Measurements from ENCODE around the gene MYO18A.

Gene MYO18A

GRCh38 chr17:29032013-29032856, 148.0 kb downstream of the MYO18A start:
- TF ChIP-seq CTCF (IDR thresholded peaks at IDR 0.05; ENCODE audit: borderline replicate concordance, insufficient read depth, low read depth, low read length) = no peak
- H3K4me3 ChIP-seq (ENCODE audit: low read depth, low read length) = no peak overlapping the region

- no peak for TF ChIP-seq CTCF (IDR thresholded peaks at IDR 0.05; ENCODE audit: borderline replicate concordance, insufficient read depth, low read depth, low read length)
- H3K4me3 ChIP-seq (ENCODE audit: low read depth, low read length) = no peak overlapping the region
Measured at GRCh38 chr17:29031488-29031887, 148.7 kb downstream of the MYO18A start.

- H3K4me3 ChIP-seq (ENCODE audit: low read depth, low read length) = no peak overlapping the region
- TF ChIP-seq CTCF (IDR thresholded peaks at IDR 0.05; ENCODE audit: borderline replicate concordance, insufficient read depth, low read depth, low read length) = no peak
Measured at GRCh38 chr17:29024316-29024952, 155.8 kb downstream of the MYO18A start.

- TF ChIP-seq CTCF (IDR thresholded peaks at IDR 0.05; ENCODE audit: borderline replicate concordance, insufficient read depth, low read depth, low read length) = no peak
- H3K4me3 ChIP-seq (ENCODE audit: low read depth, low read length) = no peak overlapping the region
Measured at GRCh38 chr17:29022074-29022473, 158.1 kb downstream of the MYO18A start.

GRCh38 chr17:29021226-29021625, 159.0 kb downstream of the MYO18A start:
- TF ChIP-seq CTCF (IDR thresholded peaks at IDR 0.05; ENCODE audit: borderline replicate concordance, insufficient read depth, low read depth, low read length) = no peak
- no peak overlapping the region for H3K4me3 ChIP-seq (ENCODE audit: low read depth, low read length)
